LNCAP (cell line): ENCODE measurements around the gene SLC9A6.

ENCODE experiments used
- CTCF ChIP-seq: fragments of 450-650 bp; IDR thresholded peaks from 2 replicates; pipeline ENCODE4 v1.5.1; 2017; ENCODE audit warnings: mild to moderate bottlenecking

SLC9A6 gene

DNA sequence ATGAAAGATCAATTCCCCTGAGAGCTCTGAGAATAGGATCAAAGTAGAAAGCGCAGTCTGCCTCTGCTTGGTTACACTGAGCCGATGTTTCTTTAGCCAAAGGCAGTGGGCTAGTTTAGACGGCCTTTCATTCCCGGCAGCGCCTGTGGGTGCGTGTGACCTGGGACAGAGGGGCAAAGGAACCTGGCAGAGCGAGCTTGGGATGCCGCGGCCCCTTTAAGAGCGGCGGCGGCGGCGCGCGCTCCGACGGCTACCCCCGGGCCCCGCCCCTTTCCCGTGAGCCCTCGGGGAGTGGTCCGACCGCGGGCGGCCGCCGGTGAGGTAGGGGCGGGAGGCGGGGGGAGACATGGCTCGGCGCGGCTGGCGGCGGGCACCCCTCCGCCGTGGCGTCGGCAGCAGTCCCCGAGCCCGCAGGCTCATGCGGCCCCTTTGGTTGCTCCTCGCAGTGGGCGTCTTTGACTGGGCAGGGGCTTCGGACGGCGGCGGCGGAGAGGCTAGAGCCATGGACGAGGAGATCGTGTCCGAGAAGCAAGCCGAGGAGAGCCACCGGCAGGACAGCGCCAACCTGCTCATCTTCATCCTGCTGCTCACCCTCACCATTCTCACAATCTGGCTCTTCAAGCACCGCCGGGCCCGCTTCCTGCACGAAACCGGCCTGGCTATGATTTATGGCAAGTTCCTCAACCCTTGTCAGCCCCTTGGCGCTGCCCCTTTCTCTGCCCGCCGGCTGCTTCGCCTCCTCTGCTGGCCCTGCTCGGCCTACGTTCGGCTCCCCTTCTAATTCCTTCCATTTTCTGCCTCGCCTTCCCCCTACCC is at the start of gene SLC9A6:
Gene SLC9A6, plus strand, starts transcription at position 279 of the 816 bp plus-strand sequence. Its CDS starts 224 bp downstream, at position 503.
- no peak for TF ChIP-seq CTCF

- no peak for TF ChIP-seq CTCF
Measured at GRCh38 chrX:135944486-135944885, 40.7 kb upstream of the SLC9A6 start.

- TF ChIP-seq CTCF: no peak
Measured at GRCh38 chrX:135951291-135951690, 33.9 kb upstream of the SLC9A6 start.

DNA sequence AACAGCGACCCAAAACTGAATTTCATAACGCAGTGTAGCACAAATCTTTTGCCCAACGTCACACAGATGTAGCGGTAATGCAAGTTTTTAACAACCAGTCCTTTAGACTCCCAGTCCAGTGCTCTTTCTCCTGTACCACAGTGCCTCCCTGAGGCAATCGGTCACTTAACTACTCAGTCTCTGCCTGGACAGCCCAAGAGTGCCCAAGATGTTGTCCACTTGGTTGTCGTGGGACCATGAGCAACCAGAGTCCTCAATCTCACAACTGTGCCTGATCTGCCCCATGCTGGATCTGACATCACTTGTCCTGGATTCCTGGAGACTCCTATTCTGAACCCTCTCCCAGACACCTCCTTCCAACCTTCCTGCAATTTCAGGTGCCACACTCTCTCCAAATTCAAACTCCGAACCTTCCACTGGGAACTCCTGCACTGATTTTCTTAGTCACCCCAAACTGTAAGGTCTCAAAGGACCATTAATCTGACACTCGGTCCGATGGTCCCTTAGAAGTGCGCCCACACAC is 12.1 kb upstream of the SLC9A6 start:
- TF ChIP-seq CTCF: 0 out of 2 replicates have a peak, but pooled peaks have one; percentile 20

DNA sequence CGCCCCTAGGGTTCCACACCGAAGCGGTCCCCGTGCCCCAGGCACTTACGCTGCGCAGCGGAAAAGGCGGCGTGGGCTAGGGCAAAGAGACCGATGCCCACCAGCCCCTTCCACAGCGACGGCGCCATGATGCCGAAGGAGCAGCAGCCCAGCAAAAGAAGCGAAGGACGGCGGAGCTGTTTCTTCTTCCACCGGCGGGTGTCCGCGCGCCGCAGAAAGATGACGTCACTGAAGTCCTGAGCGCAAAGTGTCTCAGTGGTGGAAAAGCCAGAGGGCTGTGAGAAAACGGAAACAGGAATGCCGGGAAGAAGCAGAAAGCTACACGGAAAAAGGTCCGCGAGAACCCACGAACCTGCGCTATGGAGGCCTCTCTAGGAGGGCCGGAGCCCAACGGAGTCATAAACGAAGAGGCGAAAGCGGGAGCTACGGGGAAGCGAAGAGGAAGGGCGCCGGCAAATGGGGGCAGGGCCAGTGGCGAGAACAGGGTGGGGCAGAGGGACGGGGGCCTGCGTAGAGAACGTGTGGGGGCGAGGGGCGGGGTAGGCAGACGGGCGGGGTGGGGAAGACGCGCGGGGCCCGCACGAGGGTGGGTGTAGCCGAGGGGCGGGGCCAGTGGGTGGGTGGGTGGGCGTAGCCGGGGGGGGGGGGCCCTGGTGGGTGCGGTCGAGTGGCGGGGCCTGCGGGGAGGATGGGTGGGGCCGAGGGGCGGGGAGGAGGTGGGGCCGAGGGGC is 11.5 kb upstream of the SLC9A6 start, which contains the start of gene MMGT1:
Gene MMGT1, minus strand, starts transcription at position 441 of the 731 bp plus-strand sequence. Its CDS starts 313 bp downstream, at position 128.
- no peak for TF ChIP-seq CTCF

GRCh38 chrX:135974279-135974856 is 10.9 kb upstream of the SLC9A6 start:
- TF ChIP-seq CTCF: no peak

DNA sequence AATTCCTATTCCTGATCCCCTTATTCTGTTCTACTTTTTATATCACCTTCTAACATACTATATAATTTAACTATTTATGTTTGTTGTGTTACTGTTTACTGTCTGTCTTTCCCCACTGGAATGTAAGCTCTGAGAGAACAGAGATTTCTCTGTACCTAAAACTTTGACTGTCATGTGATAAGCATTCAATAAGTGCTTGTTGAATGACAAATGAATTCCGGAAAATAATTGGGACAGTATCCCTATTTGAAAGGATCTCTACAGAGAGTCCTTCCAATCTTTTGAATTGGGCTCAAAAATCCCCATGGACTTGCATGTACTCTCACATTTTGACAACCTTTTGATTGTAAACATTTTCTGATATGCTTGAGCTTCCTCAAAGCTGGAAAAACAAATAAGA is 9.8 kb upstream of the SLC9A6 start:
- no peak for TF ChIP-seq CTCF
